HG03066 (cell line): Measurements from ENCODE around the gene PEX11G.
"Not testable (repeated sequence)": the region's sequence is repeated elsewhere in the genome, so short reads cannot be mapped to it uniquely, and the experiment has no call there.

Source experiments
- ATAC-seq: cut with Tn5 transposase; IDR thresholded peaks from one replicate; pipeline ENCODE4 v1.9.1; 2021; ENCODE audit warnings: low read depth; ENCODE audit not compliant: unreplicated experiment

PEX11G gene

GRCh38 chr19:7470540-7471305 lies 18.1 kb downstream of the PEX11G start:
- no peak for ATAC-seq

GRCh38 chr19:7469669-7470285 lies 19.1 kb downstream of the PEX11G start:
- no peak for ATAC-seq

DNA sequence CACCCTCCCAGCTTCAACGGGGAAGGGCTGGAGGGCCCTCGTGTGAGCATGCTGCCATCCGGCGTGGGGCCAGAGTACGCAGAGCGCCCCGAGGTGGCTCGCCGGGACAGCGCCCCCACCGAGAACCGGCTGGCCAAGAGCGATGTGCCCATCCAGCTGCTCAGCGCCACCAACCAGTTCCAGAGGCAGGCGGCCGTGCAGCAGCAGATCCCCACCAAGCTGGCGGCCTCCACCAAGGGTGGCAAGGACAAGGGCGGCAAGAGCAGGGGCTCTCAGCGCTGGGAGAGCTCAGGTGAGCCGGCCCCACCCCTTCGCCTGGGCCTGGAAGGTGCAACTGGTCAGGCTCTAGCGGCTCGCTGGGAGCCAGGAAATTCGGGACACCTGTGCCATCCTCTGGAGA lies 20.0 kb downstream of the PEX11G start:
- no peak for ATAC-seq

DNA sequence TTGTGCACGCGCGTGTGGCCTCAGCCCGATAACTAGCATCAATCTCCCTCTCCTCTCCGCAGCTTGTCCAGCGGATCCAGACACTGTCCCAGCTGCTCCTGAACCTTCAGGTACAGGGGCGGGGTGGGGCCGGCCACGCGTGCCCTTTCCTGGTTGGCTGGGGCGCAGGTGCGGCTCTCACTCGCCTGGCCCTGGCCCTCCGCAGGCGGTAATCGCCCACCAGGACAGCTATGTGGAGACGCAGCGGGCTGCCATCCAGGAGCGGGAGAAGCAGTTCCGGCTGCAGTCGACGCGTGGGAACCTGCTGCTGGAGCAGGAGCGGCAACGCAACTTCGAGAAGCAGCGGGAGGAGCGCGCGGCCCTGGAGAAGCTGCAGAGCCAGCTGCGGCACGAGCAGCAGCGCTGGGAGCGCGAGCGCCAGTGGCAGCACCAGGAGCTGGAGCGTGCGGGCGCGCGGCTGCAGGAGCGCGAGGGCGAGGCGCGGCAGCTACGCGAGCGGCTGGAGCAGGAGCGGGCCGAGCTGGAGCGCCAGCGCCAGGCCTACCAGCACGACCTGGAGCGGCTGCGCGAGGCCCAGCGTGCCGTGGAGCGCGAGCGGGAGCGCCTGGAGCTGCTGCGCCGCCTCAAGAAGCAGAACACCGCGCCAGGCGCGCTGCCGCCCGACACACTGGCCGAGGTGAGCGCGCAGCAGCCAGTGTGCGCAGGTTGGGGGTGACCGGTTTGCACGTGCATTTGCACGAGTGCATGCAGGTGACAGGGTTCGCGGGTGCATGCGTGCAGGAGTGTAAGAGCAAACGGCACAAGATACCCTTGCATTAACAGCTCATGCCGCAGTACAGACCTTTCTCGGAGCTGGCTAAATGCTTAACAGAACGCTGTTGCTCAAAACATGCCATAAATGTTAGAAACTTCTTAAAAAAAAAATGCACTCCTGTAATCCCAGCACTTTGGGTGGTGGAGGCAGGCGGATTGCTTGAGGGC lies 21.5 kb downstream of the PEX11G start:
- ATAC-seq: no peak

- ATAC-seq: no peak
These were observed 25.3 kb downstream of the PEX11G start for GRCh38 chr19:7463575-7463974.

GRCh38 chr19:7461841-7462629 lies 26.8 kb downstream of the PEX11G start:
- no peak for ATAC-seq

DNA sequence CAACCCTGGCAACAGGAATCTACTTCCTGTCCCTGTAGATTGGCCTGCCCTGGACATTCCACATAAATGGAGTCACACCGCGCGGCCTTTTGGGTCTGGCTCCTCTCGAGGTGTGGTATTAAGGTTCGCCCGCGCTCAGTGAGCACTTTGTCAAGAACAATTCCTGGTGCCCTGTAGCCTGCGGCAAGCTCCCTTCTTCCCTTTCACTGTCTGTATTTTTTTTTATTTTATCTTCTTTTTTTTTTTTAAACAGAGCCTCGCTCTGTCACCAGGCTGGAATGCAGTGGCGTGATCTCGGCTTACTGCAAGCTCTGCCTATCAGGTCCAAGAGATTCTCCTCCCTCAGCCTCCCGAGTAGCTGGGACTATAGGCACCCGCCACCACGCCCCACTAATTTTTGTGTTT lies 28.3 kb downstream of the PEX11G start:
- no peak for ATAC-seq

GRCh38 chr19:7459773-7460172 lies 29.1 kb downstream of the PEX11G start:
- ATAC-seq: no peak

GRCh38 chr19:7458675-7459074 lies 30.2 kb downstream of the PEX11G start:
- ATAC-seq: no peak

DNA sequence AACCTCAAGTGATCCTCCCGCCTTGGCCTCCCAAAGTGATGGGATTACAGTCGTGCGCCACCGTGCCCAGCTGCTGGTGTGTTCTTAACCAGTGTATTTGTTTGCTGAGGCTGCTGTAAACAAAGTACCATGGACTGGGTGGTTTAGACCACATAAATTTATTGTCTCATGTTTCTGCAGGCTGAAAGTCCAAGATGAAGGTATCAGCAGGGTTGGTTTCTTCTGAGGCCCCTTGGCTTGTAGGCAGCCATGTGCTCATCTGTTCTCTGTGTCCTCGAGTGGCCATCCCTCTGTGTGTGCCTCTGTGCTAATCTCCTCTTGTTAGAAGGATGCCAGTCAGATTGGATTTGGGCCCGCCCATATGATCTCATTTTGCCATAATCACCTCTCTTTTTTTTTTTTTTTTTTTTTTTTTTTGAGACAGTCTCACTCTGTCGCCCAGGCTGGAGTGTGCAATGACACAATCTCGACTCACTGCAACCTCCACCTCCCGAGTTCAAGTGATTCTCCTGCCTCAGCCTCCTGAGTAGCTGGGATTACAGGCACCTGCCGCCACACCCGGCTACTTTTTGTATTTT lies 31.8 kb downstream of the PEX11G start:
- no peak for ATAC-seq

GRCh38 chr19:7455600-7456296 lies 33.1 kb downstream of the PEX11G start:
- ATAC-seq: no peak

GRCh38 chr19:7454998-7455397 lies 33.8 kb downstream of the PEX11G start:
- ATAC-seq: no peak

- no peak for ATAC-seq
These were observed 38.3 kb downstream of the PEX11G start for GRCh38 chr19:7450243-7451223.

DNA sequence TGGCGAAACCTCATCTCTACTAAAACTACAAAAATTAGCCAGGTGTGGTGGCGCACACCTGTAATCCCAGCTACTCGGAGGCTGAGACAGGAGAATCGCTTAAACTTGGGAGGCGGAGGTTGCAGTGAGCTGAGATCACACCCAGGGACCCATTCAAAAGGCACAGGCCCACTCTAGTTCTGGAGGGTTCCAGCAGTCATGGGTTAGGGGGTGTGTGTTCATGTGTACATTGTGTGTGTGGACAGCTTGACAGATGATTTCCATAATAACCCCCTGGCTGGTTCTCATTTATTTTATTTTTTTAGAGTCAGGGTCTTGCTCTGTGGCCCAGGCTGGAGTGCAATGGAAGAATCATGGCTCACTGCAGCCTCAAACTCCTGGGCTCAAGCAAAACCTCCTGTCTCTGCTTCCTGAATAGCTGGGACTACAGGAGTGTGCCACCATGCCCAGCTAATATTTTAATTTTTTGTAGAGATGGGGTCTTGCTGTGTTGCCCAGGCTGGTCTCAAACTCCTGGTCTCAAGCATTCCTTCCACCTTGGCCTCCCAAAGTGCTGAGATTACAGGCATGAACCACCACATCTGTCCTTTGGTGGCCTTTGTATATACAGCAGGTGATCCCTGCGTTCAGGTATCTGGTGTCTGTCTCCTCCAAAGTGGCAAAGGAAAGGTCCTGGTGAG lies 39.3 kb downstream of the PEX11G start:
- not testable (repeated sequence) for ATAC-seq

- no peak for ATAC-seq
These were observed 41.2 kb downstream of the PEX11G start for GRCh38 chr19:7447648-7448047.

DNA sequence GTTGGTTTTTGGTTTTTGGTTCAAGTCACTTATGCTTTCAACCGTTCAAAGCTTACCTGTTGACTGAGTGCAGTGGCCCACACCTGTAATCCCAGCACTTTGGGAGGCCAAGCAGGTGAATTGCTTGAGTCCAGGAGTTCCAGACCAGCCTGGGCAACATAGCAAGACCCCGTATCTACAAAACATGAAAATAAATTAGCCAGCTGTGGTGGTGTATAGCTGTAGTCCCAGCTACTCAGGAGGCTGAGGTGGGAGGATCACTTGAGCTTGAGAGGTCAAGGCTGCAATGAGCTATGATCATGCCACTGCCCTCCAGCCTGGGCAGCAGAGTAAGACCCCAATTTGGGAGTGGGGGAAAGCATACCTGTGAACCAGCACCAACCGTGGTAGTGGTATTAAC lies 43.7 kb downstream of the PEX11G start:
- no peak for ATAC-seq

DNA sequence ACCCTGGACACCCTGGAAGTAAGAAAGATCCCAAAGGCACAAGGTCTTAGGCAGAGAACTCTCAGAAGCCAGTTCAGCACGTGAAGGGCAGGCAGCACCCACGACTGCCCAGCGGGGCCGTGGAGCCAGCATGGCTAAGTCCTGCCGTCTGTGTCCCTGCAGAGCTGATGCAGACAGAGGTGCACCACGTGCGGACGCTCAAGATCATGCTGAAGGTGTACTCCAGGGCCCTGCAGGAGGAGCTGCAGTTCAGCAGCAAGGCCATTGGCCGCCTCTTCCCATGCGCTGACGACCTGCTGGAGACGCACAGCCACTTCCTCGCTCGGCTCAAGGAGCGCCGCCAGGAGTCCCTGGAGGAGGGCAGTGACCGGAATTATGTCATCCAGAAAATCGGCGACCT lies 44.8 kb downstream of the PEX11G start:
- ATAC-seq: no peak

DNA sequence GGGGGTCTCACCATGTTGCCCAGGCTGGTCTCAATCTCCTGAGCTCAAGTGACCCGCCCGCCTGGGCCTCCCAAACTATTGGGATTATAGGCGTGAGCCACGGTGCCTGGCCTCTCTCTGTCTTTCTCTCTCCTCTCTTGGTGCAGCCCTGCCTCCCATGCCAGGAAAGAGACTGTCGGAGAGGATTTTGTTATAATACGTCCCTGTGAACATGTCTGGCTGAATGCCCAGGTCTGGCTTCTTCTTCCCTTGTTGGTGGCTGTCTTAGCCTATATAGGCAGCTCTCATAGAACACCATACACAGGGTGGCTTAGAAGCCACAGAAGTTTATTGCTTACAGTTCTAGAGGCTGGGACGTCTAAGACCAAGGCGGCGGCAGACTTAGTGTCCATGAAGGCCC lies 46.4 kb downstream of the PEX11G start:
- ATAC-seq: no peak
